Medulla oblongata (tissue), 1 donor: ENCODE data around the gene AUTS2.

Source experiments
- DNase-seq: peaks from one replicate; pipeline ENCODE4 v3.0.0-alpha.2; 2015; ENCODE audit errors: extremely low spot score

The AUTS2 gene

DNA sequence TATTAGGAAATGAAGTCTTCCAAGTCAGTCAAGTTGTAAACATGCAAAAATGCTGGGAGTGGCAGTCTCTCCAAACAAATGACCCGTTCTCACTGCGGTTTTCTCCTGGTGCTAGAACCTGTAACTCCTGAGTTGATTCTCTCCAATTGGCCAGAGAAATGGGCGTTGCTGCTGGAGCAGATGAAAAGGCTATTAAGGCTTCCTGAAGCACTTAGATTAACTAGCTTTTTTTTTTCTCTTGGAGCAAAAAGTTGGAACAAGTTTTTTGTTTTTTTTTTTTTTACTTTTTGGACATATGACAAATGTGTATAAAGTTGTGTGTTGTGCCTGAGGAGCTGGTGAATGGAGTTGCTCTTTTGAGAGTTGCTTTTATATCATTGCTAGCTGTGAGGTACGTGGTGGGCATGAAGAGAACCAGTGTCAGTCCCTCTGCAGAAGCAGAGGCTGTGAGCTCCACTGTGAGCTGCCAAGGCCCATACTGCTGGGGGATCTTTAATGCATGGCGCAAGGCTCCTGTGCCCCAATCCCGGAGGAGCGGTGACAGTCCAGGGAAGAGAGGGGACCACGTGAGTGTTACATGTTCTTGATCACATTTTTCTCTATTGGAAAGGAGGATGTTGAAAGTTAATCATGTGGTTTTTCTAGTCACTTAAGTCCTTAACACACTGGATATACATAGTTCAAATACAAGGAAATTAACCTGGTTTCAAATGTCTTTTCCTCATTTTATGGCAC is 1140.0 kb downstream of the AUTS2 start:
- peak; percentile 50 for DNase-seq

DNA sequence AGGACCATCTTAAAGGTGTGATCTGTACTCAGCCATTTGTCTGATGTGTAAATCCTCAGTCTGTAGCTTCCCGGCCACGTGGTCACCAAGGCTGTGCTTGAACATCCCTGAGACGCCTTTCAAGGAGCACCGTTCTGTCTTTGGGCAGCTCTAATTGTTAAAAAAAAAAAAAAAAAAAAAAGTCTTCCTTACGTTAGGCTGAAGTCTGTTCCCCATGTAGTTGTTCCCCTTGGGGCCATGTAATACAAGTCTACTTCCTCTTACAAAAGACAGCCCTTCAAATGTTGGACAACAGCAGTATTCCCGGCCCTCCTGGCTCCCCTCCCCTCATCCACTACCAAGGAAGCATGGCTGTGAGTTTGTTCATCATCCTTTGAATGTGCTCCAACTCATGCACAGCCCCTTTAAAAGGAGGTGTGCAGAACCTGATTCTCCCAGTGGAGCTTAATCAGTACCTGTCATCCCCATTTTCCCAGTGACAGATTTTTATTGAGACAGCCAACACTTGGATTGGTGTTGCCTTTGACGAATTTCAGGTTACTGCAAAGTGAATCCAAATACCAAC is 1141.5 kb downstream of the AUTS2 start:
- DNase-seq, result peak; percentile 27

DNA sequence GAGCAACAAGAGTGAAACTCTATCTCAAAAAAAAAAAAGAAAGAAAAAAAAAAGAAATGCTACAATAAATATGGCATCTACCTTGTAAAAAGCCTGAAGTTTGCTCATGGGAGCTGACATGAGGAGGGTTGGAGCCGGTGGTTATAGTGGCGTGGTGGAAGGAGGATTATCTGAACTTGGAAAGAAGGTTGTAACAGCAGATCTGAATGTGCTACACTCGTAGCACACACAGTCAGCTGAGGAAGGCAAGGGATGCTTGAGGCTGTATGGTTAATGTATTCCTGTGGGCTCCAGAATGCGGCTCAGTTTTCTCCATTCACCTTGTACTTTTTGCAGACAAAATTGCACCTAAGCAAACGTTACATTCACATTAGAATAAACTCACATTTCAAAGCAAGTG is 1143.4 kb downstream of the AUTS2 start:
- DNase-seq, result no peak

DNA sequence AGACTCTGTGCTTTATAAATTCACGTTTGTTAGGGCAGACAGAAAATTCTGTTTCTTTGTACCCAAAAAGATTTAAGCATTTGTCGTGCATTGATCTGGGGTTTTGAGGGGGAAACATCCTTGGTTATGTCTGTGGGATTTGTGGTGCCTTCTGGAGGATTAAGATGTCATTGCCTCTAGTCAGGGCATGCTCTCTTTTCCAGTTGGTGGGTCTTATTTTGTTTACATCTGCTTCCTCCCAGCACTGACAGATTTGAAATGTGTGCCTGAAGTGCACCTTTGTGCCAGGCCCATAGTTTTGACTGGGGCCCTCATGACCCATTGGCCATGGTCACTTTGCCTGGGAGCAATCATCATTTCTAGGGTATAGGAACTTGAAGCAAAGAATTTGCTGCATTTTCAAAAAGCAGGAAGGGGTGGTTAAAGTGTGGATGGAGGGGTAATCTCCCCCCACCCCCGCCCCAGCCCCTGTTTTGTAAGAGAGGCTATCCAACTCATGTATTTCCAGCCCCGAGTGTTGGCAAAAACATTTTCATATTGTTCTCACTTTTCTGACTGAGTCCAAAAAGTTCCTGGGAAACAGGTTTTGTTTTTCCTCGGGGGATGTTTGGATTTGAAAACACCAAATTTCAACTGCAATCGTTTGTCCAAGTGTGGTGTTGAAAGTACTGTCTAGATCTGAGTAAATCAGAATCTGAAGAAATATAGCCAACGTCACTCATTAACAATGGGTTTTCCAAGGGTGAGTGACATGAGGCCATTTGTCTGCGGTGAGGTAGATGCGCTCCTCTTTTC is 1145.5 kb downstream of the AUTS2 start:
- DNase-seq, result no peak

DNA sequence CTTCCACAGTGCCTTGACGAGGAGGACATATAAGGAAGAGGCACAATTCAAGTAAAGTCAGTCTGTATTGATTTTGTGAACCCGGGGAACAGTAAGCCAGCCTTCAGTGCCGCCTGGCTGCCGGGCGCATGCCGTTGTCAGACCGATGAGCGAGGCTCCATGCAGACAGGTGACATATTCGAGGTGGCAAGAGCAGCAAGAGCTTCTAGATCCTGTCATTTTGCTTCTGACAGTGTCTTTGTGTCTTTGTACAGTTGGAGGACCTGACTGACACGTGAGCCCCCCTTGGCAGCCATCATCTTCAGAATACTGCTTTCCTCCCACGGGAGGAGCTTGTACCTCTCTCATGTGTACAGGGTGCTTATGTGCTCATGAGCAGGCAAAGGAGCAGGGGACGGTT is 1146.2 kb downstream of the AUTS2 start:
- DNase-seq, result no peak

DNA sequence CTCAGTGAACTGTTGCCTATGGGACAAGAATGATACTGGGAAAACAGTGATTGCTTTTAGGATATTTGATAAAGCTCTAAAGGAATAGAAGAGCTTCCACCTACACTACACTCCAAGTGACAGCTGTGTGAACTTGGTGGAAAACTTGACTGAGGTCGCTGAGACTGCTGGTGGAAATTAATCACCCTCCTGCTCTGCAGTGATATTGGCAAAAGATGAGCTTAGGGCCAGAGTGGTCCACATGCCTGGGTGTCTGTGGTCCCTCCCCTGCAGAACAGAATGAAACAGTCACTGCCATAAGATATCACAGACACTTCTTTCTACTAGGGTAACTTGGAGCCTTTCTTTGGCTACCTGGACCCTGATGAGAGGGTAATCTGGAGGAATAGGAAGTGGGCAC is 1151.6 kb downstream of the AUTS2 start:
- DNase-seq, result no peak

DNA sequence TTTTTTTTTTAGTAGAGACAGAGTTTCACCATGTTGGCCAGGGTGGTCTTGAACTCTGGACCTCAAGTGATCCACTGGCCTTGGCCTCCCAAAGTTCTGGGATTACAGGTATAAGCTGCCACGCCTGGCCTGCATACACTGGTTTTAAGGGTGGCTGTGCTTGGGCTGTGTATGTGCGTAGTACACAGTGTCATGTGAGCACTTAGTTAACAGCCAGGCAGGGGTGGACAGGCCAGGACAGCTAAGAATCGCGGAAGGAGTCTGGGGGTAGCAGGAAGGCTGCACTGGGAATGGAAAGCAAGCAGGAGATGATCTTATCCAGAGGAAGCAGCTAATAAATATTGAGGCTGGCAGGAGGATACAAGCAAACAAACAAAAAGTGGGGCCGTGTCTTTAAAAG is 1153.6 kb downstream of the AUTS2 start:
- no peak for DNase-seq

DNA sequence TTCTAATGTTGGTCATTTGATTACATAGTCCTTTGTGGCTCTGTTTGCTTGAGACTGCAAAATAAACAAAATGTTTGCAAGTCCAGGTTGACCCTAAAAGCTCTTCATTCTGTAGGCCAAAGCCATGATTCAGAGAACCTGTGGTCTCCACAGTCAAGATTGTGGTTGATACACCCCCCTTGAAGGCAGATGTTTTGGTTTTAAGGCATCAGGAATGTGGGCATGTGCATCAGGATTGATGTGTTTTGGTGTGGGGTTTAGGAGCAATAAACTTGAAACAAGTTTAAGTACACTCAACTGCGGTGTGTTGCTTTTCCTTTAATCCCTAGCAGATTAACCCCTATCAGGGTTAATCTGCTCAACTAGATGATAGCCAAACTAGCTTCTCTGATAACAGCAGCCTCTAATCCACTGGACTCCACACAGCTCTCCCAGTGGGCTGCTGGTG is 1154.5 kb downstream of the AUTS2 start:
- DNase-seq, result no peak

DNA sequence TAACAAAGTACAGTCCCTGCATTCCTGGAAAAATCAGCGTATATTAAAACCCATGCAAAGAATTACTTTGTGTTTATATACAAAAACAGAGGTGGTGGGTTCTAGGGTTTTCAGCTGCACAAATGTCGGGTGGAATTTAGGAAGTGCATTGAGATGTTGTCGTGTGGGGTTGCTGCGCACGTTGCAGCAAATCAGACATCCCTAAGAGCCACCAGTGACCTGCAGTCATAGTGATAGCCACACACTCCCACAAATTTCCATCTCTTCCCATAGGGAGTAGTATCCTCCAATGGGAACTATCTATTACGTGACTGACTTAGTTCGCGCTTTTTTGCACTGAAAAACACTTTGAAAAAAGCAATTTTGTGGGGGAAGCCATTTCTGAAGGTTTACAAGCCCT is 1158.5 kb downstream of the AUTS2 start:
- no peak for DNase-seq

DNA sequence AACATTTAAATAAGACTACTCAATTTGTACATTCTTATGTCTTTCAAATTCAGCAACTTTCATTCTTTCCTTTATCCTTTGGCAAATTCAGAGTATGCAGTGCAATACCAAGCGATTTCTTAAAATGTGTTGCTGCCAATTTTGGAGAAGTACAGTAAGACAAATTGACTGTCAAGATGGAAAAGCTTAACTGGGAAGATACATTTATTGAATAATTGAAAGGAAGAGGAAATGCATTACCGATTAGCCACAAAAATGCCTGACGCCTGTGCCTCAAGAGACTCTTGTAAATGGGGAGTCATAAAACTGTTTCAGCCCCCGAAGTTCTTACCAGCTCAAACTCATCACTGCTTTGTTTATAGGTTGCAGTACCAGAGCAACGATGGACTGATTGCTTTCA is 1160.4 kb downstream of the AUTS2 start:
- DNase-seq, result no peak

DNA sequence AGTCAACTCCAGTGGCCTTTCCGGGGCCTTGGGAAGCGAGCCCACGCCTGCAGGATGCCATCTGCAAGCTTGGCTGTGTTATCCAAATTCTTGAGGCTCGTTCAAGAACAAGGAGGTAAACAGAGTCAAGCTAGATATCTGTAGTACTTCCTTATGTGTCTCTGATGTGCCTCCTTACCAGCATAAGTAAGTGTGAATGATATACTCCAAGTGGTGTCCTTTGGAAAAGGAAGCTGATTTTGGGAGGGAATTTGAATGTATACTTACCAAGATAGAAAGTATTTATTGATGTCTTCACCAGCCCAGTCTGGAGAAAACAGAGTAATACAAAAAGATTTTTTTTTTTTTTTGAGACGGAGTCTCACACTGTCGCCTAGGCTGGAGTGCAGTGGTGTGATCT is 1161.4 kb downstream of the AUTS2 start:
- no peak for DNase-seq

DNA sequence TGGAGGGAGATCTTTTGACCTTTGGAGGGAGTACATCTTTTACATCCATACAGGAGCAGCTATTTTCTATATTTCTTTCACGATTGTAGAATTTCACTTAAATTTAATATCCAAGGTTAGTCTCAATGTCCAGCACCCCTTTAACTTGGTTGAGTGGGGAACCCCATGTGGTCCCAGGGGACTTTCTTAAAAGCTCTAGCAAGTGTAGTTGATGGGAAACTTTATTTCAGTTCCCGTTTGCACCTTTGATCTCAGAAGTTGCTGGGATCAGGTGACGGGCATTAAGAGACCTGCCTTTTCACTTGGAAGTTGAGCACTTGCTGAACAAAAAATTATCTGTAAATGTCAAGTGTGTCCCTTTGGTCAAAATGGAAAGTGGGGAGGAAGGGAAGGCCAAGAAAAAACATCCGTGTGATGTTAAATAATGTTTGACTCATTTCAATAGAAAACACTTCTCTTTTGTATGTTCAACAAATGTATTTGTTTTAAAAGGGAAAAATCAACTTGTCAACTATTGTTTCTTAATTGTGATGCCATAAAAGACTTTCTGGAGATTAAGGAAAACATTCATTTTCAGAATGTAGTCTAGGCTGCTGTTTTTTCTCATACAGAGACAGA is 1163.5 kb downstream of the AUTS2 start:
- no peak for DNase-seq

DNA sequence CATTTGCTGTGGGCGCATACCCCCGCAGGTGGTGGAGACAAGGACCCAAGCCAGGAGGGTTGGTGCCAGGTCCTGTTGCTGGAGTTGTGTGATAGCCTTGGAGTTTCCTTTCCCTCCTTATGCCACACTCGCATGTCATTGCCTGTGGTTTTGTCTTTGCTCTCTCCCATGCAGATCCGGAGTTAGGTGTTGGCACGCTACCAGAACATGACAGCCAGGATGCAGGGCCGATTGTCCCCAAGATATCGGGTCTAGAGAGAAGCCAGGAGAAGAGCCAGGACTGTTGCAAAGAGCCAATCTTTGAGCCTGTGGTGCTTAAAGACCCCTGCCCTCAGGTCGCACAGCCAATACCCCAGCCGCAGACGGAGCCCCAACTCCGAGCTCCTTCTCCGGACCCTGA is 1164.4 kb downstream of the AUTS2 start:
- no peak for DNase-seq

DNA sequence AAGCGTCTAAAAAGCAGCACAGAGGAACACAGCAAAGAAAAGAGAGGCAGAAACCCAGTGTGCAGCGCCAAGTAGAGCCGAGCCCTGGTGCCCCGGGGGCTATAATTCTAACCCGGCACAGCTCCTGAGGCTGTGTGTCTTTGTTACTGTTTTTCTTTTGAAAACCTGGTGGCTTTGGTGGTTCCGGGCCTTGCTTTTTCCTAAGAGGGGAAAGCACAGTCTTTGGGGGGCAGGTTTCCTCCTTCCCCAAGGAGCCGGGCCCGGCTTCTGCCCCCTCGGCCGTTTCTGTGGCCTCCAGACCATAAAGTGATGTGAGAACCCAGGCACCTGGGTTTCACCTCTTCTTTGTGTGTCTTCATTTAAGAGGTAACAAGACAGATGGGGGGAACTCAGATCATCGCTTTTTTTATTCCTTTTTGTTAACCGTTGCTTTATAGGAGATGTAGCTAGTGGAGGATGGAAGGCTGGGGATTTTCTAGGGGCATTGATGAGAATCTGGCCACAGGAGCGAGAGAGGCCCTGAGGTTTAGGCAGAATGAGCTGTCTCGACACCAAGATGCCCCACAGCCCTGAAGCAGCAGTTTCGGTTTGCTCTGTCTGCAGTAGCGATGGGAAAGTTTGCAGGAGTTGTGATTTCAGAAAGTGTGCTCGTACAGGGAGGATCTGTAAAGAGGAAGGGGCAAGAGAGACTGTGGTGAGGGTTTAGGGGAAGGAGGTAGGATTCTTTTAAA is 1165.9 kb downstream of the AUTS2 start:
- DNase-seq, result peak; percentile 44

DNA sequence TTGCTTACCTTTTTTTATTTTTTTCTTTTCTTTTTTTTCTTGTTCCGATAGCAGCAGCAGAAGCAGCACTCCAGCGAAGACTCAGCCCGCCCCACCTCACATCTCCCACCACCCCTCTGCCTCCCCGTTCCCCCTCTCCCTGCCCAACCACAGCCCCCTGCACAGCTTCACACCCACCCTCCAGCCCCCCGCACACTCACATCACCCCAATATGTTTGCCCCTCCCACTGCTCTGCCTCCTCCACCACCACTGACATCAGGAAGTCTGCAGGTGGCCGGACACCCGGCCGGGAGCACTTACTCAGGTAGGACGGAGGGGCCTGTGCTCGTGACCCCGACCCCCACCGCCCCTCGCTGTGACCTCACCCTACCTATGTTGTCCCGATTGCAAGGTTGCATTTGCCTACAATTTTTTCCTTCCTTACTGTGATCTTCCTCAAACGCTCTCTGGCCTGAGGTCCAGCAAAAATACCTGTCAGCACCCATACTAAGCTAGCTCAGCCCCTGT is 1166.5 kb downstream of the AUTS2 start:
- no peak for DNase-seq

DNA sequence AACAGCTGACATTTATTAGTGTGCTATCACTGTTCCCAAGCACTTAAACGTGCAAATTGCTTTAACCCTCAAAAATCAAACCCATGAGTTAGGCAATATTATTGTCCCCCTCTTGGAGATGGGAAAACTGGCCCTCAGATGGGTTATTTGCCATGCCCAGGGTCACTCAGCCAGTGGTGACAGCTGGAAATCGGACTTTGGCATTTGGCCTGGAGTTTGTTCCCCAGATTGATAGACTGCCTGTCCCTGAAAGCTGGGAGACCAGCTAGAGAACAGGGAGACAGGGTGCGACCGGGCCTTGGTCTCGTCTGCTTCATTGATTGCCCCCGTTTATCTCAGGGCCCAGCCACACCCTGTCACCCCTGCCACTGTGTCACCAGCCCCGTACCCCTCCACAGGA is 1167.4 kb downstream of the AUTS2 start:
- DNase-seq, result no peak

DNA sequence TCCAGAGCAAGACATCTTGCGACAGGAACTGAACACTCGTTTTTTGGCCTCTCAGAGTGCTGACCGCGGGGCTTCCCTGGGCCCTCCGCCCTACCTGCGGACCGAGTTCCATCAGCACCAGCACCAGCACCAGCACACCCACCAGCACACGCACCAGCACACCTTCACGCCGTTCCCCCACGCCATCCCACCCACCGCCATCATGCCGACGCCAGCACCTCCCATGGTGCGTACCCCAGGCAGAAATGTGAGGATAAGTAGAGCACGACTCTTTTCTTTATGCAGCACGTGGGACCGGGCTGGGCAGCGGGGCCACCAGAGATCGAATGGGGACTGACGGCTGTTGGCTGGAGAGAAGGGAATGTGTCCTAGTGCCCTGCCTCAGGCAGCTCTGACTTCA is 1167.8 kb downstream of the AUTS2 start:
- no peak for DNase-seq

DNA sequence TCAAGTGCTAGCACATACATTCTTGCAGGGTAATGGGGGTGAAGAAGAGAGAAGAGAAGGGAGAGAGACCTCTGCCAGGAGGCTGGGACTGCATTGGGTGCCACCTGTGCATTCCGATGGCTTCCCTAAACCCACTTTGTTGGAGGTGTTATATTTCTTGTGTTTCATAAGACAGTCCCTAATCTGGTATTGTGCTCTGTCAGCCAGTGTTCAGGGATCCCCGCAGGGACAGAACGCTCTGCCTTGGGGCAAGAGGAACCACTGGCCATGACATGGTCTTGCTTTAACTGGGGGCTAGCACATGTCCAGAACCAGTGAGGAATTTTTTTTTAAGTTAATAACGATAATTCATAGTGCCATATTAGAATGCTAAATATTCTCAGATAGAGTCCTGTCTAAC is 1168.4 kb downstream of the AUTS2 start:
- DNase-seq, result no peak

DNA sequence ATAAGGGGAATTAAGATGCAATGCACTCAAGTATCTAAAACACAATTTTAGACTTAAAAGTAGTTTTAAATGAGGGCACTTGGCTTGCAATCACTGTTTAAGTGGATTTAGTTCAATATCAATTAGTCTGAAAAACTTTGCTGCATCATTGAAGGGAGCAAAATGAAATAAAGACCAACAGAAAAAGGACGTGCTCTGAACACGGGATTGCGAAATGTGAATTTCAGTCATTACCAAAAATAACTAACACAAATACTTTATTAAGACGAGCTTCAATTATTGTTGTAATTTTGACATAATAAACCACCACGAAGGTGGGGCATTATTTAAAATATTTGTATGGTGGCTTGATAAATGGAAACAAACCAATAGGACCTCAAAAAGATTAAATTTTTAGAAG is 1171.9 kb downstream of the AUTS2 start:
- no peak for DNase-seq

DNA sequence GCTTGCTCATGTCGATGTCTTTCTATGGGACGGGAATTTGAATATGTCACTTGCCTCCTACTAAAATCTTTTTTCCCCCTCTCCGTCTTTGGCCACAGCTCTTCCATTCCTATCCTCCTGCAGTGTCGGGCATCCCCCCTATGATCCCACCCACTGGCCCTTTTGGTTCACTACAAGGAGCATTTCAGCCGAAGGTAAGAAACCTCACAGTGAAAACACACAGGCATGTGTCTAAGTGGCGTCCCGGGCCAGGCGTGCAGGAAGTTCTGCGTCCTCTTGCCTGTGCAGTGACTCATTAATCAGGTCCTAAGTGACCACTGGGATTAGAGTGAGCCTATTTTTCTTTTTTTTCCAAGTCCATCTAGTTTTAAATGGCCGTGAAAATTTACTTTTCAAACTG is 1173.2 kb downstream of the AUTS2 start:
- DNase-seq, result no peak

DNA sequence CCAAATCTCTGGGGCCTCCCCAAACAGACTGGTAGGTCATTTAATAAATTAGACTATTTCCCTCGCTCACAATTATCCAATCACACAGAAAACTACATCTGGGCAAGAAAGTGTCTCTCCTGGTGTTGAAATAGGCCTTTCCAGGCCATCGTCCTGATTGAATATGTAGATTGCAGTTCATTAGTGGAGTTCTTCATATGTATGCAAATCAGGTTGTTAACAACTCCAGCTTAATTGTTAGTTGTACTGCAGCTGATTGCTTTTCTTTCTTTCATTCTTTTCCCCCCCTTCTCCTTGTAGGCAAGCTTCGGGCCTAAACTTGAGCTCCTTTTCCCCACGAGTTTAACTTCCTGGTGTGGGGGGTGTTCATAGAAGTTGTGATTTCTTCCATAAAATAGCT is 1174.6 kb downstream of the AUTS2 start:
- DNase-seq, result no peak

DNA sequence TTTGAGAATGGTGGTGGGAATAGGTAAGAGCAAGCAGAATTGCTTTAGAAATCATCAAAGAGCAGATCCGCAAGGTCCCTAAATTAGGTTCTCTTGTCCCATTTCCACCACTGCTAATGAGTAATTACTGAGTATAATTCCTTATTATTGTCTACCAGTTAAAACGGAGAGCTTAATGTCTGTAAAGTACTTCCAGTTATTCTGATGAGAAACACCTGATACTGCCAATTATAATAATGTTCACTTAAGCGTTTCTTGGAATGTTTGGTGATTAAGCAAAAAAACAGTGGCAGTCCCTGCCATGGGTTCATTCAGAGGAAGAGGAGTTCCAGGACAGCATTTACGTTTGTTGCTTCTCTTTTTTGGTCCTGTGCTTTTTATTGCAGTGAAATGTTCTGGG is 1175.1 kb downstream of the AUTS2 start:
- no peak for DNase-seq
